Large intestine (tissue), 3 donors: ENCODE data around the gene STAT5A. TPM values are rescaled to one million over a fixed set of nuclear protein-coding genes. Genes with fewer than 3 reads are reported as not detected.
"Not testable (repeated sequence)": the region's sequence is repeated elsewhere in the genome, so short reads cannot be mapped to it uniquely, and the experiment has no call there.

Source experiments
- DNase-seq, 2 donors: peaks; one replicate each; pipeline versions ENCODE4 v3.0.0 to v3.0.0-alpha.2; 2013
- H3K27ac ChIP-seq: one replicate; pipeline ENCODE4 v1.5.1; 2013; ENCODE audit warnings: low read length
- H3K27me3 ChIP-seq: 2 replicates; pipeline ENCODE4 v1.6.1; 2013; ENCODE audit warnings: low read length; ENCODE audit not compliant: control insufficient read depth, insufficient read depth
- H3K36me3 ChIP-seq: 2 replicates; pipeline ENCODE4 v1.6.1; 2013; ENCODE audit warnings: low read length; ENCODE audit not compliant: control insufficient read depth, insufficient read depth
- H3K4me1 ChIP-seq: one replicate; pipeline ENCODE4 v1.6.1; 2013; ENCODE audit warnings: low read length; ENCODE audit not compliant: control insufficient read depth, insufficient read depth
- H3K4me3 ChIP-seq: one replicate; pipeline ENCODE4 v1.5.1; 2013; ENCODE audit warnings: low read length
- H3K9me3 ChIP-seq: one replicate; pipeline ENCODE4 v1.6.1; 2013; ENCODE audit warnings: mild to moderate bottlenecking, low read depth, low read length, moderate library complexity; ENCODE audit not compliant: control insufficient read depth
- WGBS: methylation state at CpG from one replicate; pipeline ENCODE4 v1.1.5; 2013; ENCODE audit warnings: low lambda C conversion rate; ENCODE audit not compliant: insufficient coverage; 5-methylcytosine and 5-hydroxymethylcytosine counted together
- polyA plus RNA-seq: library from polyadenylated mRNA; unstranded; fragments of 120-200 nt; gene quantifications from one replicate; pipeline ENCODE4 v1.2.1, GENCODE V29; 2013

Gene STAT5A
- polyA plus RNA-seq, 1 donor: 14.2 TPM

DNA sequence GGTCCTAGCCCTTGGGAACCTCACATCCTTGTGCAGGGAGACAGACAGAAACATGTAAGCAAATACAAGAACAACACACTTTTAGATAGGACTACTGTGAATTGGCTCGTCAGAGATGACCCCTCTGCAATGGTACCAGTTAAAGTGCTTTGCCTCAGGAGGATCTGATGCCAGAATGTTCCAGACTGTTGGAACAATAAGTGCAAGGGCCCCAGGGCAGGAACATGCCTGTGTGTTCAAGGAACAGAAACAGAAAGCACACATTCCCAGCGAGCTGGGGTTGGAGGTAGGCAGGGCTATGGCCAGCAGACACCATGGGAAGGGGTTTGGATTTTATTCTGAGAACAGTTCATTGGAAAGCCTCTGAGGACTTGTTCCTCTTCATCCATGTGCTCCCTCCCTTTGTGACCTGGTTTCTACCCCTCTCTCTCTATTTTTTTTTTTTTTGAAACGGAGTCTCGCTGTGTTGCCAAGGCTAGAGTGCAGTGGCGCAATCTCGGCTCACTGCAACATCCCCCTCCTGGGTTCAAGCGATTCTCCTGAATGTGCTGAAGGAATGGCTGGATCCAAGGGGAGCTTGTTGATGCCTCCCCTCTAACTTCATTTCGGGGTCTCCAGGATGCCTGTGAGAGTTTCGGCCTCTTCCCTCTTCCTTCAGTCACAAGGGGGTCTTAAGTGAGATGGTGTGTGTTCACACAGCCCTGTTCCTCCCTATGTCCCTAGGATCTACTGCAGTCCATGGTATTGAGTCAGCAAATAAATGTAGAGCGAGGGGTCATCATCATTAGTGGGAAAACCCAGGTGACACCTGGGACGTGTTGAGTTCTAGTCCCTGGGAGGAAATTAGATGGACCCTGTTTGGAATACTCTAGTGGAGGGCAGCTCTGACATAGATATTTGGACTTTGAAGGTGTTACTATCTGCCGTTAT is 6.4 kb downstream of the STAT5A start:
- Histone ChIP-seq H3K36me3 (peaks cover 14% of the 10 kb centered on the region), H3K4me3 (no peak overlapping the region), H3K4me1 (no peaks in the 10 kb centered on the region), H3K27me3 (no peaks in the 10 kb centered on the region), H3K27ac (no peak overlapping the region), H3K9me3 (no peaks in the 10 kb centered on the region)
- whole genome bisulfite sequencing: no CpG with 5 or more reads among the region's 12 CpGs
- no peak for DNase-seq

DNA sequence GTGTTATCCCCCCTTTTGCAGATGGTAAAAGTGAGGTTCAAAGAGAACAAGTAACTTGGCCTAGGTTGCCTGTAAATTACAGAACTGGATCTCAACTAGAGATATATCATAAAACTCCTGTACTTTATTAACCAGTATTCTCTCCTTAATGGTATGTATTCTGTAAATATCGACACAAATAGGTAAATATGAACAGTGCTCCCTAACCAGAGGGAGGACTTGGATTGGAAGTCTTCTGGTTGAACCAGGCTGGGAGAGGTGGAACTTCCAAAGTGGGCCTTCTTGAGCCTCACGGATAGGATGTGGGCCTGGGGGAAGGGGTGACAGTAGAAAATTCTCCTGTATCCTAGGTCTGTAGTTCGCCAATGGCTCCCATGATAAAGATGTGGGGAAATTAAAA is 7.7 kb downstream of the STAT5A start:
- H3K4me1 ChIP-seq: no peaks in the 10 kb centered on the region
- DNase-seq: no peak
- no CpG with 5 or more reads among the region's 3 CpGs for WGBS
- H3K27ac ChIP-seq: no peak overlapping the region
- H3K27me3 ChIP-seq: no peaks in the 10 kb centered on the region
- no peaks in the 10 kb centered on the region for H3K9me3 ChIP-seq
- no peak overlapping the region for H3K4me3 ChIP-seq
- peaks cover 17% of the 10 kb centered on the region for H3K36me3 ChIP-seq

DNA sequence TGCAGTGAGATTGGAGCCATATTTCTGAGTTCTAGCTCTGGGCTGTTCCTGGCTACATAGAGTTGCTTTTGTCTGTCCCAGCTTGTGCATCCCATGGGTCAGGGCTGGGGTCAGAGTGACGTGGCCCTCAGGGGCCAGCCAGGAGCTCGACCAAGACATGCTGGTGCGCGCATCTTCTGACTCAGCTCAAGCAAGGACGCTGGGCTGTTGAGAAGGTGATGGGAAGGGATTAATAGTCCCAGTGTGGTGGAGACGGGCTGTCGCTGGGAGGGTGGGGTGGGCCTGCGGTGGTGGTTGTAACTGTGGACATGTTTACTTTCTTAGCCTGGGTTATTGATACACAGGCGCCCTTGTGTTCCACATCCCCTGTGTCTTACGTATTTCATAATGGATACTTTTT is 9.5 kb downstream of the STAT5A start:
- H3K4me1 ChIP-seq, H3K4me3 ChIP-seq, H3K27ac ChIP-seq, H3K9me3 ChIP-seq, DNase-seq, H3K27me3 ChIP-seq: not testable (repeated sequence)
- WGBS: 80% methylated on average over 1 of the region's 10 CpGs
- peaks cover 32% of the 10 kb centered on the region for H3K36me3 ChIP-seq

DNA sequence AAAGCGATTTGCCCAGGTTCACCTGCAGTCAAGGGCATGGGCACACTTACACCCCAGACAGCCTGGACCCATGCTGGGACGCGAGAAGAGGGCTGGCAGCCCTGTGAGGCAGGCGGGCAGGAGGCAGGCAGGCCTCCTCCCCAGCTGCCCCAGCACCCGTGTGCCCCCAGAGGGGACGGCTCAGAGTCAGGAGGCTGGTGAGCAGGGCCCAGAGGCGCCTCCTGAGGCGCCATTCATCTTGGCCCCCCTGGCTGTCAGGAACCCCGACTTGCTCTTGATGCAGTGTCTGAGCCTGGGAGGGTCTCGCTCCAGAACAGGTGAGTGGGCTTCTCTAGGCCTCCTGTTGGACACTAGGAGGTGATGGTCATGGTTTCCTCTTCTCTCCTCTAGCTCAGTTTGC is 11.1 kb downstream of the STAT5A start:
- not testable (repeated sequence) for H3K27me3 ChIP-seq, H3K4me1 ChIP-seq, H3K4me3 ChIP-seq, DNase-seq, H3K9me3 ChIP-seq, H3K27ac ChIP-seq
- WGBS: no CpG with 5 or more reads among the region's 10 CpGs
- peaks cover 34% of the 10 kb centered on the region for H3K36me3 ChIP-seq

DNA sequence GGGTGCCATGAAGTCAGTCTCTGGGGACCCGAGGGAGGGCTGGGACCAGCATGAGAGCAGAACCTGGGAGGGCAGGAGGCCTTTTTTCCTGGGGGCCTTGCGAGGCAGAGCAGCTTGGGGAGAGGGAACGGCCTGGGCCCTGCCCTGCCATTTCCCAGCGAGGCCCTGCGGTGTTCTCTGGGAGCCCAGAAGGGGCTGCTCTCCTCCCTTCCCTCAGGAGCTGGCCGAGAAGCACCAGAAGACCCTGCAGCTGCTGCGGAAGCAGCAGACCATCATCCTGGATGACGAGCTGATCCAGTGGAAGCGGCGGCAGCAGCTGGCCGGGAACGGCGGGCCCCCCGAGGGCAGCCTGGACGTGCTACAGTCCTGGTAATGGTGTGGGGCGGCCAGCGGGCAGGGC is 11.6 kb downstream of the STAT5A start:
- DNase-seq, H3K4me1 ChIP-seq, H3K4me3 ChIP-seq, H3K27me3 ChIP-seq, H3K9me3 ChIP-seq, H3K27ac ChIP-seq: not testable (repeated sequence)
- no CpG with 5 or more reads among the region's 17 CpGs for WGBS
- peaks cover 37% of the 10 kb centered on the region for H3K36me3 ChIP-seq

DNA sequence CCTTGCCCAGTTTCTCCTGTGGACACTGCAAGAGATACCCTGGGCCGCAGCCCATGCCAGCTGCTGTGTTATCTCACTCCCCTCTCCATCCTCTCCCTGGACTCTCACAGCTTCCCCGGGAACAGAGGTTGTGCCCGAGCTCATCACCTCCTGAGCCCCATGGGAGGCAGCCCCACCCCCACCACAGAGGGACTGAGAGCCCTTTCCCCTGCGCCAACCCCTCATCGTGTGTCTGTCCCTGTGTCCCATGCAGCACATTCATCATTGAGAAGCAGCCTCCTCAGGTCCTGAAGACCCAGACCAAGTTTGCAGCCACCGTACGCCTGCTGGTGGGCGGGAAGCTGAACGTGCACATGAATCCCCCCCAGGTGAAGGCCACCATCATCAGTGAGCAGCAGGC is 12.7 kb downstream of the STAT5A start:
- Histone ChIP-seq H3K36me3 (peaks cover 33% of the 10 kb centered on the region), H3K9me3 (no peaks in the 10 kb centered on the region), H3K27me3 (no peaks in the 10 kb centered on the region), H3K27ac (no peak overlapping the region), H3K4me3 (no peak overlapping the region), H3K4me1 (no peaks in the 10 kb centered on the region)
- DNase-seq: no peak
- WGBS: no CpG with 5 or more reads among the region's 9 CpGs

DNA sequence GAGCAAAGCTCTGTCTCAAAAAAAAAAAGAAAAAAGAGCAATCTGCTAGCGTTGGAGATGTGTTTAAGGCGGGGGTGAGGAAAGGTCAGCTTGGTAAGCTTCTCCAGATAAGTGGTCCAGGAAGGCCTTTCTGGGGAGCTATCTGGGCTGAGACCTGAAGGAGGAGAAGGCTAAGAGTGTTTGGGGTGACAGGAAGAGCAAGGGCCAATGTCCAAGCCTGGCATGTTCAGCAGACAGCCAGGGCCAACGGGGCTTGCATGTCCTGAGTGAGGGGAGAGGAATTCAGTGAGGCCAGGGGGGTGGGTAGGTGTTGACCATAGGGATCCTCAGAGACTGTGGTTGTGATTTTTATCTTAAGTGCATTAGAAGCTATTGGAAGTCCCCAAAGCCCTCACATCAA is 15.4 kb downstream of the STAT5A start:
- no peak for DNase-seq
- H3K36me3 ChIP-seq: peaks cover 43% of the 10 kb centered on the region
- H3K9me3 ChIP-seq: no peaks in the 10 kb centered on the region
- H3K4me3 ChIP-seq: no peak overlapping the region
- no peak overlapping the region for H3K27ac ChIP-seq
- WGBS: no CpG with 5 or more reads among the region's 3 CpGs
- no peaks in the 10 kb centered on the region for H3K27me3 ChIP-seq
- peaks cover 10% of the 10 kb centered on the region for H3K4me1 ChIP-seq

DNA sequence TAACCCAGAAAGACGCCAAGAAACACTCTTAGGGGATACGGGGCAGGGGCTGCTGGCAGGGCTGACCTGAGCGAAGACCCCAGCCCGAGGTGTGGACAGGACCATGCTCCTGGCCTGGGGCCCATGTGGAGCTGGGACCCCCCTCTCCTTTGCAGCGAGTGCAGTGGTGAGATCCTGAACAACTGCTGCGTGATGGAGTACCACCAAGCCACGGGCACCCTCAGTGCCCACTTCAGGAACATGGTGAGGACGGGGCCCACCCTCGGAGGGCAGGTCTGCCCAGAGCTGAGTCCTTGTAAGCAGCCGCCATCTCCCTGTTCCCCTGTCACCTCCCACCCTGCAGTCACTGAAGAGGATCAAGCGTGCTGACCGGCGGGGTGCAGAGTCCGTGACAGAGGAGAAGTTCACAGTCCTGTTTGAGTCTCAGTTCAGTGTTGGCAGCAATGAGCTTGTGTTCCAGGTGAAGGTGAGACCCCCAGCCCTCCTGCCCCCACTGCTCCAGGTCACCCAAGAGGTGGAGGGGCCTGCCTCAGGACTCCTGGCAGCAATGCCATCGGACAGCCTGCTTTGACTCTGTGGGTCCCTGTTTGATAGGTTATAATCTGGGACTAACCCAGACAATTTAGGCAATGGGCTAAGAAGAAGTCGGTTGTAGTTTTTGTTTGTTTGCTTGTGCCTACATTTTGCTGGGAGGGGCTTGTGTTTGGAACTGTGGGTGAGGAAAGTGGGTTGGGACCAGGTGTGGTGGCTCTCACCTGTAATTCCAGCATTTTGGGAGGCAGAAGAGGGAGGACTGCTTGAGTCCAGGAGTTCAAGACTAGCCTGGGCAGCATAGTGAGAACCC is 16.1 kb downstream of the STAT5A start:
- no peaks in the 10 kb centered on the region for H3K27me3 ChIP-seq
- WGBS: no CpG with 5 or more reads among the region's 16 CpGs
- H3K4me3 ChIP-seq: no peak overlapping the region
- H3K9me3 ChIP-seq: no peaks in the 10 kb centered on the region
- H3K27ac ChIP-seq: no peak overlapping the region
- no peak for DNase-seq
- H3K36me3 ChIP-seq: peaks cover 43% of the 10 kb centered on the region
- peaks cover 17% of the 10 kb centered on the region for H3K4me1 ChIP-seq

DNA sequence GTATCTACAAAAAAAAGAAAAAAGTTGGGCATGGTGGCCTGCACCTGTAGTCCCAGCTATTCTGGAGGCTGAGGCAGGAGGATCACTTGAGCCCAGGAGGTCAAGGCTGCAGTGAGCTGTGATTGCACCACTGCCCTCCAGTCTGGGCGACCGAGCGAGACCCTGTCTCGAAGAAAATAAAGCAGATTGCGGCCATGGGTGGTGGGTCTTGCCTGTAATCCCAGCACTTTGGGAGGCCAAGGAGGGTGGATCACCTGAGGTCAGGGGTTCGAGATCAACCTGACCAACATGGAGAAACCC is 16.7 kb downstream of the STAT5A start:
- H3K4me3 ChIP-seq, H3K27ac ChIP-seq, H3K9me3 ChIP-seq, DNase-seq, H3K27me3 ChIP-seq: not testable (repeated sequence)
- no CpG with 5 or more reads among the region's 6 CpGs for WGBS
- H3K4me1 ChIP-seq: peaks cover 20% of the 10 kb centered on the region
- H3K36me3 ChIP-seq: peaks cover 43% of the 10 kb centered on the region

DNA sequence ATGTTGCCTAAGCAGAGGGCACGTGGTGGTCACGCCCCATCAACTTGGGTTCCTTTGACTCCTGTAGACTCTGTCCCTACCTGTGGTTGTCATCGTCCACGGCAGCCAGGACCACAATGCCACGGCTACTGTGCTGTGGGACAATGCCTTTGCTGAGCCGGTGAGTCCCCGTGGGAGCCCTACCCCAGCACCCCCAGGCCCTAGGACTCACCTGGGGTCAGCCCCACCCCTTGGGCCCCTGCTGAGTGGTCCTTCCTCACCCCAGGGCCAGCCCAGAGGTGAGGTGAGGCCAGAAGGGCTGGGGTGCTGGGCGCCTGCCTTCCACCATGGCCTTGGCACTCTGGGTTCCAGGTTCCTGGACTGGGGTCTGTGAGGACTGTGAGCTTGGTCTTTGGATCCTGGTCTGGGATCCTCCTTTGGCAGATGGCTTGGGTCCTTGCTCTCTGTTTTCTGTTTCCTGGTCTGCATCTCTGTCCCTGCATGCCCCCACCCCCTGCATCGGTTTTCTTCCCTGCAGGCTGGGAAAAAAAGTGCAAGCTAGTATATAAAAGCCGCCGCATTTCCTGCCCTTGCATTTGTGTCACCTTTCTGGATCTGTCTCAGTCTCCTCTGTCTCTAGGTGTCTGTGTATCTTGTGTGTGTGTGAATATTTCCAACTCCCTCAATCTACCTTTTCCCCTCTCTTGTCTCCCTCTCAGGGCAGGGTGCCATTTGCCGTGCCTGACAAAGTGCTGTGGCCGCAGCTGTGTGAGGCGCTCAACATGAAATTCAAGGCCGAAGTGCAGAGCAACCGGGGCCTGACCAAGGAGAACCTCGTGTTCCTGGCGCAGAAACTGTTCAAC is 17.5 kb downstream of the STAT5A start:
- peaks cover 45% of the 10 kb centered on the region for H3K36me3 ChIP-seq

More for the DNA sequence above, 17.5 kb downstream of the STAT5A start:
- no peaks in the 10 kb centered on the region for H3K27me3 ChIP-seq
- no peak overlapping the region for H3K27ac ChIP-seq
- 100% methylated on average over 2 of the region's 18 CpGs for WGBS
- no peak overlapping the region for H3K4me3 ChIP-seq
- no peaks in the 10 kb centered on the region for H3K9me3 ChIP-seq
- no peak for DNase-seq
- H3K4me1 ChIP-seq: peaks cover 28% of the 10 kb centered on the region
